Immature natural killer cell (primary cell): ENCODE data around the gene TMEM59. TPM values are rescaled to one million over a fixed set of nuclear protein-coding genes. Genes with fewer than 3 reads are reported as not detected.
A peak's percentile ranks its signal among the peaks of the same experiment; 100 is the strongest.
"Not testable (repeated sequence)": the region's sequence is repeated elsewhere in the genome, so short reads cannot be mapped to it uniquely, and the experiment has no call there.

Experiments used
- DNase-seq, 3 donors: peaks; one replicate each; pipeline ENCODE4 v3.0.0; 2022; ENCODE audit warnings: mixed read lengths in 1 of 3
- H3K27ac Mint-ChIP-seq, 6 donors: one replicate each; pipeline ENCODE4 v1.8.0; 2020; ENCODE audit warnings: mixed read lengths in 6 of 6, mild to moderate bottlenecking in 5 of 6, inconsistent platforms in 4 of 6, moderate library complexity in 3 of 6
- H3K27me3 Mint-ChIP-seq, 3 donors: one replicate each; pipeline ENCODE4 v1.8.0; 2020 to 2021; ENCODE audit warnings: low read depth in 3 of 3, mild to moderate bottlenecking in 3 of 3, mixed read lengths in 3 of 3, moderate library complexity in 3 of 3, inconsistent platforms in 1 of 3
- H3K36me3 Mint-ChIP-seq, 3 donors: one replicate each; pipeline ENCODE4 v1.8.0; 2020; ENCODE audit warnings: mixed read lengths in 3 of 3, inconsistent platforms in 2 of 3, mild to moderate bottlenecking in 2 of 3
- H3K4me1 Mint-ChIP-seq, 2 donors: one replicate each; pipeline ENCODE4 v1.8.0; 2020; ENCODE audit warnings: inconsistent platforms in 2 of 2, mild to moderate bottlenecking in 2 of 2, mixed read lengths in 2 of 2, moderate library complexity in 1 of 2
- H3K4me3 Mint-ChIP-seq, 5 donors: one replicate each; pipeline ENCODE4 v1.8.0; 2020; ENCODE audit warnings: mild to moderate bottlenecking in 5 of 5, mixed read lengths in 5 of 5, inconsistent platforms in 3 of 5, moderate library complexity in 3 of 5
- H3K9me3 Mint-ChIP-seq, 6 donors: one replicate each; pipeline ENCODE4 v1.8.0; 2020; ENCODE audit warnings: mild to moderate bottlenecking in 6 of 6, mixed read lengths in 6 of 6, inconsistent platforms in 4 of 6, moderate library complexity in 3 of 6
- polyA plus RNA-seq, 3 donors: library from polyadenylated mRNA; unstranded; fragments of 300-500 nt; fragmentation: Illumina TruSeq; gene quantifications; one replicate each; pipeline ENCODE4 v1.2.3, GENCODE V29; 2021

TMEM59 gene
- polyA plus RNA-seq, 3 donors from 2014 or later = 633 to 969 (median 938) TPM

GRCh38 chr1:54046671-54047383, 6.2 kb downstream of the TMEM59 start:
- H3K9me3 Mint-ChIP-seq = no peaks in the 10 kb centered on the region
- H3K4me3 Mint-ChIP-seq = no peak overlapping the region
- no peaks in the 10 kb centered on the region for H3K27me3 Mint-ChIP-seq
- H3K36me3 Mint-ChIP-seq = peaks cover 0 to 17% (median 16%) of the 10 kb centered on the region in 3 donors
- DNase-seq = no peak
- H3K4me1 Mint-ChIP-seq = peaks cover 31 to 57% of the 10 kb centered on the region in 2 donors
- peak overlapping the region in 3 of 6 donors; percentile 57 to 64 (median 58) for H3K27ac Mint-ChIP-seq

- no peak overlapping the region for H3K4me3 Mint-ChIP-seq
- H3K36me3 Mint-ChIP-seq = peaks cover 6 to 24% (median 17%) of the 10 kb centered on the region in 3 donors
- H3K27me3 Mint-ChIP-seq = no peaks in the 10 kb centered on the region
- DNase-seq = no peak
- peaks cover 28 to 57% of the 10 kb centered on the region in 2 donors for H3K4me1 Mint-ChIP-seq
- no peaks in the 10 kb centered on the region for H3K9me3 Mint-ChIP-seq
- peak overlapping the region in 1 of 6 donors; percentile 77 for H3K27ac Mint-ChIP-seq
Measured at GRCh38 chr1:54045496-54045895, 7.5 kb downstream of the TMEM59 start.

DNA sequence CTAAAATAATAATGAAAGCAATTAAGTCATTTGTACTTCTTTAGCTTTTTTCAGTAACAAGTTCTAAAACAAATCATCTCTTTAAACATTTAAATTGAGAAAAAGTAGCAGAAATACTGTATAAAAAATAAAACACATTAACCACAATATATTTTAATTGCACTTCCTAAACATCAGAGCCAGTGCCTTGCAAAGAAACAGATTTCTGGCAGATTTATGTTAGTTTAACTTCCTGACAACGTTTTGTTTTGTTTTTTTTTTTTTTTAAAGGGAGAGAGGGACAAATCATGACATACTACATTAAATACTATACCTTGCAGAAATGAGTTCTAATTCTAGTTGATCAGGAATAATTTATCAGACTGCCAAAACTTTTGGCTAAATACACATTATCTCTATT, 11.2 kb downstream of the TMEM59 start:
- Mint-ChIP-seq H3K4me3 (no peak overlapping the region), H3K9me3 (no peaks in the 10 kb centered on the region), H3K4me1 (peaks cover 6 to 27% of the 10 kb centered on the region in 2 donors), H3K27me3 (no peaks in the 10 kb centered on the region), H3K27ac (peak overlapping the region in 2 of 6 donors; percentile 23 to 49), H3K36me3 (peaks cover 16 to 42% (median 26%) of the 10 kb centered on the region in 3 donors)
- DNase-seq = no peak

DNA sequence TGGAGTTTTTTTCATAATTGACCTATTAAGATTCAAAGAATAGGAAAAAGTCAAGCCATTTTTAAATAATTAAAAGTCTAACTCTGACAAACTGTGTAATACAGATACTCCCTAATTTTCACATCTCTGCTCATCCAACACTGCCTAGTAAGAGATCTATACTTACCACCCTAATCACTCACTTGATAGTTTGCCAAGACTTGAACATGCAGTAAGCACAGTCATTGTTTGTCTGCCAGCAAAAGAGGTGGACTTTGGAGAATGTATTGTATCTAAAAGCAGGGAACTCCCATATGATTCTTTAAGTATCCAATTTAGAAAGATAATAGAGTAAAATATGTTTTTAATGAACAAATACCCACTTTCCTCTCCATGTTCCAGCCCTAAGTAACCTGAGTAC, 15.5 kb downstream of the TMEM59 start:
- no peaks in the 10 kb centered on the region for H3K4me1 Mint-ChIP-seq
- no peaks in the 10 kb centered on the region for H3K9me3 Mint-ChIP-seq
- no peak for DNase-seq
- no peaks in the 10 kb centered on the region for H3K27me3 Mint-ChIP-seq
- peak overlapping the region in 2 of 6 donors; percentile 3 to 25 for H3K27ac Mint-ChIP-seq
- no peak overlapping the region for H3K4me3 Mint-ChIP-seq
- peaks cover 18 to 53% (median 21%) of the 10 kb centered on the region in 3 donors for H3K36me3 Mint-ChIP-seq

DNA sequence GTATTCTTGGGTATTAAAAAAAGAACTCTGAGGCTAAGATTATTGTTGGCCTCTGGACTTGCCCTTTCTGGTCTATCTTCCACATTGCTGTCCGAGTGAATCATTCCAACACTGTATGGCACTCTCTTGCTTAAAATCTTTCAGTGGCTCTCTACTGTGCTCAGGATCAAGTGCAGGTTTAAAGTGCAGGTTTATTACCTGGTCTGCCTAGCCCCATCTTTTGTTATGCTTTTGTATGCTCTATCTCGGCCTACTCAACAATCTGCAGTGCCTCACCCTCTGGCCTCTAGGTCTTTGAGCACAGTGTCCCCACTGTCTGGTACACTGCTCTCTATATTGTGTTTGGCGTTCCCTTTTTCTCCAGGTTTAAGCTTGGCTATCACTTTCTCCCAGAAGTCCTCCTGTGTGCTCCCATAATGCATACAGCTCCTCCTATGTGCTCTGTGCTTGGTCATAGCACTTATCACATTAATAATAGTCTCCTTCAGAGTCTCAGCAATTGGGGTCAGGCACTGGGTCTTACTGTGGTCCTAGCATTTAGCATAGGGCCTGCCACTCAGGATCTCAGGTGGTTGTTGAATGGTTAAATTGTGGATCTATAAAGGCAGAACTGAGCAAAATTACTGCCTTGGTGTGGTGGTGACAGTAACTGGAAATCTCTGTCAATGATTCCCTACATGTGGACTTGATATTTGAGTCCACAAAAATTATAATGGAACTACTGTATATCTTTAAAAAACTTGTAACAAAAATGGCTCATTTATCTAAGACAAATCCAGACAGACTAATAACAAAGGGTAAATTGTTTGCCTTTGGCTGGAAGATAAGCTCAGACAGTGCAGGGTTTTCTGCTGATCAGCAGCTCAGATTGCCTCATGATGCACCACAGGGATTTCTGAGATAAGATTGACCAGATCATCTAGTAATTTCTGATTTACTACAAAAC, 24.4 kb downstream of the TMEM59 start:
- H3K27me3 Mint-ChIP-seq = peaks cover 0 to 2% (median 0%) of the 10 kb centered on the region in 3 donors
- H3K4me1 Mint-ChIP-seq = no peaks in the 10 kb centered on the region
- H3K27ac Mint-ChIP-seq = peak overlapping the region in 3 of 6 donors; percentile 18 to 51 (median 31)
- H3K4me3 Mint-ChIP-seq = no peak overlapping the region
- DNase-seq = no peak
- no peaks in the 10 kb centered on the region for H3K9me3 Mint-ChIP-seq
- peaks cover 0 to 20% (median 11%) of the 10 kb centered on the region in 3 donors for H3K36me3 Mint-ChIP-seq

DNA sequence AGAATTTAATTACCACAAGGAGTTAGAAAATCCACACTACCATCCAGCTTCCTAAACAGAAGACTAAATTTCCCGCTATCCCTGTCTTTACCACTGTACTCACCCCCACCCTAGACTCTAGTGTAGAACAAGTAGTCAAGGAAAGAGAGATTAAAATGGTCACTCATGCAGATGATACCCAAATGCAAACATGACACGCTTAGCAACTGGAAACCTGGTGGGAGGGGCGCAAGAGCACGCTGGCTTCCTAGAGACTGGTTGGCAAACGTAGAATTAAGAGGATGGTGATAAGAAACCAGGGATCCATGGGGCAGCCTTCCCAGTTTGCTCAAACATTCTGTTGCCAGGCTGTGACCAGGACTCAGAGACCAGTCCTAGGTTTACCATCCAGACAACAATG, 25.2 kb downstream of the TMEM59 start:
- Mint-ChIP-seq H3K27me3 (peaks cover 0 to 2% (median 0%) of the 10 kb centered on the region in 3 donors), H3K27ac (peak overlapping the region in 1 of 6 donors; percentile 29), H3K4me1 (no peaks in the 10 kb centered on the region), H3K9me3 (no peaks in the 10 kb centered on the region), H3K36me3 (peaks cover 0 to 20% (median 11%) of the 10 kb centered on the region in 3 donors), H3K4me3 (no peak overlapping the region)
- DNase-seq = no peak

GRCh38 chr1:54024811-54025210, 28.2 kb downstream of the TMEM59 start:
- H3K27ac Mint-ChIP-seq, H3K4me1 Mint-ChIP-seq, H3K27me3 Mint-ChIP-seq, H3K4me3 Mint-ChIP-seq, H3K36me3 Mint-ChIP-seq, H3K9me3 Mint-ChIP-seq, DNase-seq: not testable (repeated sequence)

GRCh38 chr1:54024358-54024757, 28.6 kb downstream of the TMEM59 start:
- Mint-ChIP-seq H3K27ac (no peak overlapping the region), H3K4me1 (no peaks in the 10 kb centered on the region), H3K36me3 (peaks cover 0 to 4% (median 3%) of the 10 kb centered on the region in 3 donors), H3K4me3 (no peak overlapping the region), H3K9me3 (no peaks in the 10 kb centered on the region), H3K27me3 (no peaks in the 10 kb centered on the region)
- no peak for DNase-seq

- DNase-seq, H3K9me3 Mint-ChIP-seq, H3K27me3 Mint-ChIP-seq, H3K4me3 Mint-ChIP-seq, H3K4me1 Mint-ChIP-seq, H3K36me3 Mint-ChIP-seq, H3K27ac Mint-ChIP-seq: not testable (repeated sequence)
Measured at GRCh38 chr1:54019562-54020176, 33.3 kb downstream of the TMEM59 start.

DNA sequence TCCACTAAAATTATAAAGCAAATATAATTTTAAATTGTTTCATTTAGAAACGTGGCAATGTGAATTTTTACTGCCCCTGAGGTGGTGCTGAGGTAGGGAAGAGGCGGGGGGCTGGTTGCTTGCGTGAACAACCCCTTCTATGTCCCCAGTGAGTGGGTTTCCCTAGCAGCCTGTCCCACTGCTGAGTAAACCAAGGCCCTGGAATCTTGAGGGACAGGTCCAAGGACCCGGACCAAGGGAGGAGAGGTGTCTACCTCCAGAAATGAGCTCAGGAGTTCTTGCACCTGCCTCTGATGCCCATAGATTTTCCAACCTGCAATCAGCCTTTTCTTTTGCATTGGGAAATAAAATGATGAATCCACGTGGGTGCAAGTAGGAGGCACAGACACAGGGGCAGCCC, 34.4 kb downstream of the TMEM59 start:
- H3K4me3 Mint-ChIP-seq = no peak overlapping the region
- H3K36me3 Mint-ChIP-seq = no peaks in the 10 kb centered on the region
- H3K4me1 Mint-ChIP-seq = no peaks in the 10 kb centered on the region
- DNase-seq = no peak
- H3K27me3 Mint-ChIP-seq = no peaks in the 10 kb centered on the region
- no peak overlapping the region for H3K27ac Mint-ChIP-seq
- H3K9me3 Mint-ChIP-seq = no peaks in the 10 kb centered on the region

DNA sequence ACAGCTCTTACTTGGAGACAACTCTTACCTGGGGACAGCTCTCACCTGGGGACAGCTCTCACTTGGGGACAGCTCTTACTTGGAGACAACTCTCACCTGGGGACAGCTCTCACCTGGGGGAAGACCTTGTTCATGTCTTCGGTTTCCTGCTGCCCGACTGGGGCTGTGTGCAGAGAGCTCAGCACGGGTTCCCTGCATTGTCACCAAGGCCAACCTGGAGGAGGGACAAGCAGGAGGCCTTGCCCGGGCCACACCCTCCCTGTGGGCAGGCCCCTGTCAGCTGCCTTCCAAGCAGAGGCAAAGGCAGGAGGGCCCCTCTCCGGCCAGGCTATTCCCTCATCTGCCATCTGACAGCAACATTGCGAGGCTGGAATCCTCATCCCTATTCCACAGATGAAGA, 35.0 kb downstream of the TMEM59 start, which contains the start of gene LDLRAD1:
TSS of gene LDLRAD1 (minus strand) at position 208 of the 400 bp plus-strand sequence. CDS start at position 134, 74 bp downstream.
- Mint-ChIP-seq H3K27ac (no peak within 1 kb of the TSS), H3K4me1 (no peaks in the 10 kb centered on the region), H3K27me3 (peaks cover 0 to 3% (median 0%) of the 10 kb centered on the region in 3 donors), H3K4me3 (no peak within 1 kb of the TSS), H3K36me3 (no peaks in the 10 kb centered on the region), H3K9me3 (no peaks in the 10 kb centered on the region)
- no peak for DNase-seq

DNA sequence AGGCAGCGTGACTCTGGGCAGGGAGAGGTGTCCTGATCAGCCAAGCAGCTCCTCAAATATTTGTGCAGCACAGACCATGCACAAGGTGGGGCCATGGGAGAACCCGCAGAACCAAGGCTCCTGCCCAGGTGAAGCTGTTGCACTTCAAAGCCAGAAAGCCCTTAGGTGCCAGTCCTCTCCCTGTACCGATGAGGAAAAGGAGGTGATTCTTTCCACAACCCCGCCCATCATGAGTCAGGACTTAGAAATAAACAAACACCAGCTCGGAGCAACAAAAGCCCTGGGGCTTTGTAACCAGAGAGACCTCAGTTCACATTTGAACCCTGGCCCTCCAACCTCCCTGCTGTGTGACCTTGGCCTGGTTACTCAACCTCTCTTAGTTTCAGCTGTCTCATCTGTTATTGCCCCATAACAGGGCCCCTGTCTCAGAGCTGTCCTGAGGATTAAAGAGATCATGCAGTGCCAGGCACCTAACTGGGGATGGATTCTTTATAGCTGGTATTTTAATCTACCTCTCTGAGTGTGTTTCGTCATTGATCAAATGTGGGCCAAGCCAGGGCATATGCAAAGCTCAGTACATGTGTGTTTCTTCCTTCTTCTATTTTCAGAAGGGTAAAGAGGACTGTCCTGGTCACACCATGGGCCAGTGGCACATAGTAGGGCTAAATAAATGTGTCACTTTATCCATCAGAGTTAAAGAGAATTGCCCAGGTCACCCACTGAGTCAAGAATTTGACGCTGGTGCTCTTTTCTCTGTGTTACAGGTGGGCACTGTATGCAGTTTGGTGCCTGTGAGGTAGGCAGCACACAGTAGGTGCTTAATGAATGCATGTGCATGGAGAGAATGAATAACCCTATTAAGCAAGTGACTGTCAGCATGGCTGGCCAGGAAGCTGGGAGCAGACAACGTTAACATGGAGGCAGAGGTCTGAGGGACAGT, 36.4 kb downstream of the TMEM59 start:
- no peak for DNase-seq
- Mint-ChIP-seq H3K36me3 (no peaks in the 10 kb centered on the region), H3K4me1 (no peaks in the 10 kb centered on the region), H3K27me3 (peaks cover 0 to 4% (median 0%) of the 10 kb centered on the region in 3 donors), H3K9me3 (no peaks in the 10 kb centered on the region), H3K27ac (no peak overlapping the region), H3K4me3 (no peak overlapping the region)
